PC-3 (cell line): Measurements from ENCODE around the gene PSPN.

ENCODE experiments used
- EZH2 ChIP-seq: fragments of 300-600 bp; sonication (generic); IDR thresholded peaks from one replicate; pipeline ENCODE4 v1.6.1; 2017; ENCODE audit warnings: antibody characterized with exemption, mild to moderate bottlenecking, low read length; ENCODE audit not compliant: unreplicated experiment
- TF ChIP-seq, protein P1 (sequence below): fragments of 300-600 bp; sonication (generic); conservative IDR thresholded peaks from 2 replicates; pipeline ENCODE4 v1.5.1; 2017; ENCODE audit warnings: antibody characterized with exemption, low read depth, mild to moderate bottlenecking, low read length

- TF ChIP-seq EZH2, result no peak
- TF ChIP-seq, protein P1, sequence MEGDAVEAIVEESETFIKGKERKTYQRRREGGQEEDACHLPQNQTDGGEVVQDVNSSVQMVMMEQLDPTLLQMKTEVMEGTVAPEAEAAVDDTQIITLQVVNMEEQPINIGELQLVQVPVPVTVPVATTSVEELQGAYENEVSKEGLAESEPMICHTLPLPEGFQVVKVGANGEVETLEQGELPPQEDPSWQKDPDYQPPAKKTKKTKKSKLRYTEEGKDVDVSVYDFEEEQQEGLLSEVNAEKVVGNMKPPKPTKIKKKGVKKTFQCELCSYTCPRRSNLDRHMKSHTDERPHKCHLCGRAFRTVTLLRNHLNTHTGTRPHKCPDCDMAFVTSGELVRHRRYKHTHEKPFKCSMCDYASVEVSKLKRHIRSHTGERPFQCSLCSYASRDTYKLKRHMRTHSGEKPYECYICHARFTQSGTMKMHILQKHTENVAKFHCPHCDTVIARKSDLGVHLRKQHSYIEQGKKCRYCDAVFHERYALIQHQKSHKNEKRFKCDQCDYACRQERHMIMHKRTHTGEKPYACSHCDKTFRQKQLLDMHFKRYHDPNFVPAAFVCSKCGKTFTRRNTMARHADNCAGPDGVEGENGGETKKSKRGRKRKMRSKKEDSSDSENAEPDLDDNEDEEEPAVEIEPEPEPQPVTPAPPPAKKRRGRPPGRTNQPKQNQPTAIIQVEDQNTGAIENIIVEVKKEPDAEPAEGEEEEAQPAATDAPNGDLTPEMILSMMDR, result no peak
Measured at GRCh38 chr19:6364353-6364752, 11.4 kb downstream of the PSPN start.
